Suprapubic skin (tissue), 4 donors: ENCODE data around the gene RAPGEF6.

Experiments used
- POLR2A ChIP-seq, 2 donors: fragments of 450-650 bp; IDR thresholded peaks; one replicate each; pipeline ENCODE4 v1.6.1; 2017; ENCODE audit warnings: antibody characterized with exemption in 2 of 2, mild to moderate bottlenecking in 2 of 2, moderate library complexity in 2 of 2
- POLR2AphosphoS5 ChIP-seq, 3 donors: sonication (generic); formaldehyde crosslinking; IDR thresholded peaks; one replicate each; pipeline ENCODE4 v1.6.1; 2017; ENCODE audit warnings: antibody characterized with exemption in 3 of 3
- TF ChIP-seq, protein P1 (sequence below), 2 donors: fragments of 200-600 bp in 1 of 2; fragments of 450-650 bp in 1 of 2; sonication (generic) in 1 of 2; IDR thresholded peaks; one replicate each; pipeline ENCODE4 v1.5.1; 2016 to 2019; ENCODE audit warnings: antibody characterized with exemption in 2 of 2, mild to moderate bottlenecking in 1 of 2, moderate library complexity in 1 of 2

DNA sequence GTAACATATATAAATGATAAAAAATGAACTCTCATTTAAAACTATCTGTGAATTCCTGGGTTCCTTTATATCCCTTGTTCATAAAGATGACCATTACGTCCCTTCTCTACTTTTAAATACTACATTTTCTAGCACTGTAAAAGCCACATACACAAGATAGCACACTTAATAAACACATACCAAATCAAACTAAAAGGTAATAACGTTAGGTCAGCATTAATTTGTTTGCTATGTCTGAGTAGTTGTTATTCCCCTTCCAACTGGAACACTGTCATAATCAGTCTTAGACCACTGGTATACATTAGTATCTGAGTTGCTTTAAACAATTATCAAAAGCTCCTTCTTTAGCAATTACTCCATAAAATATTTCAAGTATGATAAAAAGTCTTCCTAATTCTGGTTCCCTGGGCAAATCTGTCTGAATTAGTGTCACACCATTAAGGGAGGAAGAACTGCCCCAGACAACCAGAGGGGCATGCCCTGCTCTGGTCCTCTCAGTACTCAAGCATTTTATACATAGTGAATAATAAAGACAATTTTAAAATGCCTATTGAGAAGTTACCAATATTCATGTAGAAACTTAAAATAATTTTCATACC lies 98.1 kb downstream of the RAPGEF6 start:
- TF ChIP-seq POLR2AphosphoS5 (IDR thresholded peaks at IDR 0.05): no peak
- TF ChIP-seq, protein P1, sequence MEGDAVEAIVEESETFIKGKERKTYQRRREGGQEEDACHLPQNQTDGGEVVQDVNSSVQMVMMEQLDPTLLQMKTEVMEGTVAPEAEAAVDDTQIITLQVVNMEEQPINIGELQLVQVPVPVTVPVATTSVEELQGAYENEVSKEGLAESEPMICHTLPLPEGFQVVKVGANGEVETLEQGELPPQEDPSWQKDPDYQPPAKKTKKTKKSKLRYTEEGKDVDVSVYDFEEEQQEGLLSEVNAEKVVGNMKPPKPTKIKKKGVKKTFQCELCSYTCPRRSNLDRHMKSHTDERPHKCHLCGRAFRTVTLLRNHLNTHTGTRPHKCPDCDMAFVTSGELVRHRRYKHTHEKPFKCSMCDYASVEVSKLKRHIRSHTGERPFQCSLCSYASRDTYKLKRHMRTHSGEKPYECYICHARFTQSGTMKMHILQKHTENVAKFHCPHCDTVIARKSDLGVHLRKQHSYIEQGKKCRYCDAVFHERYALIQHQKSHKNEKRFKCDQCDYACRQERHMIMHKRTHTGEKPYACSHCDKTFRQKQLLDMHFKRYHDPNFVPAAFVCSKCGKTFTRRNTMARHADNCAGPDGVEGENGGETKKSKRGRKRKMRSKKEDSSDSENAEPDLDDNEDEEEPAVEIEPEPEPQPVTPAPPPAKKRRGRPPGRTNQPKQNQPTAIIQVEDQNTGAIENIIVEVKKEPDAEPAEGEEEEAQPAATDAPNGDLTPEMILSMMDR (IDR thresholded peaks at IDR 0.05): no peak
- TF ChIP-seq POLR2A (IDR thresholded peaks at IDR 0.05): no peak
